GM23338 (cell line): ENCODE data around the gene MDM2. TPM values are rescaled to one million over a fixed set of nuclear protein-coding genes. Genes with fewer than 3 reads are reported as not detected.

Source experiments
- ATAC-seq: fragments of 200-7000 bp; cut with Tn5 transposase; 3 replicates; pipeline ENCODE4 v1.9.1; 2020
- DNase-seq: peaks from one replicate; pipeline ENCODE4 v3.0.0-alpha.2; 2015; ENCODE audit warnings: low spot score
- H2AFZ ChIP-seq: fragments of 200-600 bp; sonication (generic); 2 replicates; pipeline ENCODE4 v1.8.0; 2016; ENCODE audit warnings: antibody characterized with exemption, mild to moderate bottlenecking, moderate library complexity
- H3F3A ChIP-seq: fragments of 200-600 bp; sonication (generic); replicated peaks from 2 replicates; pipeline ENCODE4 v1.8.0; 2017; ENCODE audit warnings: antibody characterized with exemption, mixed run types, low read depth
- H3K27ac ChIP-seq: fragments of 200-600 bp; sonication (generic); 2 replicates; pipeline ENCODE4 v1.6.1; 2016; ENCODE audit warnings: low read depth
- H3K27me3 ChIP-seq: fragments of 200-600 bp; sonication (generic); 2 replicates; pipeline ENCODE4 v1.8.0; 2016; ENCODE audit warnings: mild to moderate bottlenecking, mixed run types, moderate library complexity; ENCODE audit not compliant: insufficient read depth
- H3K36me3 ChIP-seq: fragments of 200-600 bp; sonication (generic); 2 replicates; pipeline ENCODE4 v1.8.0; 2016; ENCODE audit warnings: mild to moderate bottlenecking; ENCODE audit not compliant: insufficient read depth
- H3K4me1 ChIP-seq: fragments of 200-600 bp; sonication (generic); 2 replicates; pipeline ENCODE4 v1.8.0; 2016; ENCODE audit warnings: mild to moderate bottlenecking, moderate library complexity; ENCODE audit not compliant: insufficient read depth
- H3K4me2 ChIP-seq: fragments of 200-600 bp; sonication (generic); 2 replicates; pipeline ENCODE4 v1.7.1; 2017; ENCODE audit warnings: mixed run types
- H3K4me3 ChIP-seq: fragments of 200-600 bp; sonication (generic); 2 replicates; pipeline ENCODE4 v1.6.1; 2016; ENCODE audit warnings: mixed run types
- H3K79me2 ChIP-seq: fragments of 200-600 bp; sonication (generic); replicated peaks from 2 replicates; pipeline ENCODE4 v1.8.0; 2017; ENCODE audit warnings: mild to moderate bottlenecking; ENCODE audit not compliant: insufficient read depth
- H3K9me2 ChIP-seq: fragments of 200-600 bp; sonication (generic); 2 replicates; pipeline ENCODE4 v1.8.0; 2017; ENCODE audit not compliant: insufficient read depth
- H4K20me1 ChIP-seq: fragments of 200-600 bp; sonication (generic); replicated peaks from 2 replicates; pipeline ENCODE4 v1.8.0; 2017; ENCODE audit warnings: mild to moderate bottlenecking; ENCODE audit not compliant: insufficient read depth
- H3K27ac Mint-ChIP-seq: 2 replicates; pipeline ENCODE4 v1.8.0; 2020; ENCODE audit warnings: inconsistent platforms, mild to moderate bottlenecking, moderate library complexity, mixed read lengths
- H3K27me3 Mint-ChIP-seq: 3 replicates; pipeline ENCODE4 v1.8.0; 2022; ENCODE audit warnings: low read depth, mild to moderate bottlenecking, moderate library complexity, mixed read lengths, inconsistent platforms; ENCODE audit not compliant: insufficient read depth, poor library complexity
- H3K36me3 Mint-ChIP-seq: 3 replicates; pipeline ENCODE4 v1.8.0; 2021; ENCODE audit warnings: low read depth, mild to moderate bottlenecking, inconsistent platforms, moderate library complexity, mixed read lengths
- H3K4me1 Mint-ChIP-seq: 3 replicates; pipeline ENCODE4 v1.8.0; 2020; ENCODE audit warnings: mild to moderate bottlenecking, inconsistent platforms, mixed read lengths
- H3K4me3 Mint-ChIP-seq: 3 replicates; pipeline ENCODE4 v1.8.0; 2021; ENCODE audit warnings: moderate library complexity, mild to moderate bottlenecking, inconsistent platforms, mixed read lengths
- H3K9me3 Mint-ChIP-seq: 3 replicates; pipeline ENCODE4 v1.8.0; 2020; ENCODE audit warnings: moderate library complexity, mild to moderate bottlenecking, inconsistent platforms, mixed read lengths
- CREB1 ChIP-seq: fragments of 250-450 bp; sonication (Bioruptor Pico); IDR thresholded peaks from 2 replicates; pipeline ENCODE4 v1.5.0; 2020; ENCODE audit warnings: low read depth, mild to moderate bottlenecking, moderate library complexity
- CTCF ChIP-seq, 2 experiments: fragments of 200-600 bp in 1 of 2; sonication (generic) in 1 of 2; conservative IDR thresholded peaks; 2 replicates each; pipeline versions ENCODE4 v1.5.1 to v1.6.1; 2016 to 2017; ENCODE audit warnings: antibody characterized with exemption in 2 of 2, low read depth in 2 of 2, mild to moderate bottlenecking in 2 of 2, moderate library complexity in 1 of 2
- ETS1 ChIP-seq: IDR thresholded peaks from 2 replicates; pipeline ENCODE4 v1.6.1; 2016; ENCODE audit warnings: antibody characterized with exemption
- EZH2 ChIP-seq: fragments of 200-600 bp; sonication (generic); IDR thresholded peaks from one replicate; pipeline ENCODE4 v1.8.0; 2017; ENCODE audit warnings: antibody characterized with exemption, mild to moderate bottlenecking, low read depth; ENCODE audit not compliant: unreplicated experiment
- EZH2phosphoT487 ChIP-seq: fragments of 200-600 bp; sonication (generic); IDR thresholded peaks from one replicate; pipeline ENCODE4 v1.8.1; 2018; ENCODE audit warnings: antibody characterized with exemption; ENCODE audit not compliant: unreplicated experiment
- JUNB ChIP-seq: IDR thresholded peaks from one replicate; pipeline ENCODE4 v1.6.1; 2016; ENCODE audit warnings: antibody characterized with exemption; ENCODE audit not compliant: unreplicated experiment
- NANOG ChIP-seq: IDR thresholded peaks from 2 replicates; pipeline ENCODE4 v1.6.1; 2016; ENCODE audit warnings: antibody characterized with exemption, borderline replicate concordance
- POLR2AphosphoS5 ChIP-seq: IDR thresholded peaks from 2 replicates; pipeline ENCODE4 v1.6.1; 2016; ENCODE audit warnings: antibody characterized with exemption, low read depth
- REST ChIP-seq: IDR thresholded peaks from one replicate; pipeline ENCODE4 v1.6.1; 2018; ENCODE audit warnings: antibody characterized with exemption; ENCODE audit not compliant: unreplicated experiment
- STAT1 ChIP-seq: IDR thresholded peaks from one replicate; pipeline ENCODE4 v1.6.1; 2016; ENCODE audit warnings: antibody characterized with exemption; ENCODE audit not compliant: unreplicated experiment
- ZNF114 ChIP-seq: fragments of 250-450 bp; sonication (Bioruptor Pico); IDR thresholded peaks from 2 replicates; pipeline ENCODE4 v1.5.0; 2020; ENCODE audit warnings: mild to moderate bottlenecking, moderate library complexity
- ZNF331 ChIP-seq: fragments of 250-450 bp; sonication (Bioruptor Pico); IDR thresholded peaks from 2 replicates; pipeline ENCODE4 v1.5.0; 2020; ENCODE audit warnings: low read depth, mild to moderate bottlenecking, moderate library complexity
- ZNF462 ChIP-seq: fragments of 250-450 bp; sonication (Bioruptor Pico); IDR thresholded peaks from 2 replicates; pipeline ENCODE4 v1.5.0; 2020; ENCODE audit warnings: mild to moderate bottlenecking, moderate library complexity
- polyA plus RNA-seq: library from polyadenylated mRNA; unstranded; fragments of >200 nt; fragmentation: Nextera tagmentation; extraction: Ambion mirVana; gene quantifications from 2 replicates; pipeline ENCODE4 v1.2.1, GENCODE V29; 2016
- total RNA-seq: library from RNA; depleted of rRNA; stranded (reverse); fragments of >200 nt; shearing (Covaris generic); gene quantifications from 2 replicates; pipeline ENCODE4 v1.2.3, GENCODE V29; 2014

The MDM2 gene
- total and polyA plus RNA-seq, 2 experiments from 2014 or later, result 105 to 136 TPM

GRCh38 chr12:68837215-68837614, 29.2 kb downstream of the MDM2 start:
- Mint-ChIP-seq H3K4me3 (no peak overlapping the region), H3K27ac (no peak overlapping the region), H3K4me1 (peaks cover 8% of the 10 kb centered on the region; the same call in 2 of the 3 replicates), H3K9me3 (no peaks in the 10 kb centered on the region; the same call in 2 of the 3 replicates), H3K36me3 (peaks cover 79% of the 10 kb centered on the region), H3K27me3 (peaks cover 5% of the 10 kb centered on the region)
- Histone ChIP-seq H3K9me2 (no peaks in the 10 kb centered on the region), H3K27me3 (no peaks in the 10 kb centered on the region), H2AFZ (no peak overlapping the region), H3K4me2 (no peak overlapping the region), H3K4me3 (no peak overlapping the region), H3K79me2 (peaks cover 19% of the 10 kb centered on the region; the same call in 1 of the 2 replicates), H3K36me3 (peaks cover 71% of the 10 kb centered on the region), H4K20me1 (peaks cover 24% of the 10 kb centered on the region), H3K4me1 (no peaks in the 10 kb centered on the region), H3K27ac (no peak overlapping the region), H3F3A (no peaks in the 10 kb centered on the region)
- DNase-seq (no peak), ATAC-seq (no peak)
- TF ChIP-seq ZNF462 (CRISPR knock-in tag) (no peak), STAT1 (no peak), NANOG (no peak), CTCF (conservative IDR thresholded peaks at IDR 0.05; ENCODE audit: low read depth in 2 of 2) (no peak), CREB1 (CRISPR knock-in tag) (no peak), ETS1 (no peak), EZH2phosphoT487 (no peak), POLR2AphosphoS5 (no peak), ZNF331 (CRISPR knock-in tag) (no peak), EZH2 (no peak), REST (no peak), ZNF114 (CRISPR knock-in tag) (no peak), JUNB (no peak)
